ENCODE data around the gene IGFBP4. TPM values are rescaled to one million over a fixed set of nuclear protein-coding genes. Genes with fewer than 3 reads are reported as not detected.

IGFBP4 gene
- total and polyA plus RNA-seq, 7 donors: 44.2 to 106 (median 65.1) TPM

DNA sequence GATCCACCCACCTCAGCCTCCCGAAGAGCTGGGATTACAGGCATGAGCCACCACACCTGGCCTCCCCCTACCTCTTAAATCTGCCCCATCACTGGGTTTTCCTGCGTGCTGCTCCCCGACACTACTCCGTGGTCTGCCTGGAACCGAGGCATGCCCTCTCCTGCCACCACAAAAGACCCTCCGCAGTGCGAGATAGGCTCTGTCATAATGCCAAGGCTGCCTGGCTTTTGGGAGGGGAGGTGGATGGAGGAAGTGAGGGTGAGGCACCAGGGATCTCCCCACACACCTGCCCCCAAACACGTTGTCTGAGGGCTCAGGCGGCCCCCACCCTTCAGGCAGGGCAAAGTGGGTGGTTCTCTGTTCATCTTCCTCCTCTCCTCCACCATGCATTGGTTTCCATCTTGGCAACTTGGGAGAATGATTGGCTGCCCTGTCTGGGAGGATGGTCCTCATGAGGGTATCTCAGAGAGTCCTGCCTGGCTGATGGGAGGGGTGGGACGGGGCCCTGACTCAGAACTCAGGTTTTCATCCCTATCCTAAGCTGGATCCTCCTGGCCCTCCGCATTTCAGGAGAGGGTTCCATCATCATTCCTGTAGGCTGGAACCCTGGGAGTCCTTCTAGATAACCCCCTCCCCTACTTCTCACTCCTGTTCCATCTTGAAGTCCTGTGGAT is 23.2 kb downstream of the IGFBP4 start:
- intact Hi-C loops (cut with DNase I): no loop called here
- Histone ChIP-seq H3K27ac (no peak overlapping the region), H3K27me3 (ENCODE audit: insufficient read depth in 3 of 3, low read length in 2 of 3) (no peaks in the 10 kb centered on the region), H3K36me3 (ENCODE audit: insufficient read depth in 1 of 2, low read depth in 1 of 2) (no peaks in the 10 kb centered on the region), H3K4me3 (no peak overlapping the region), H3K9me3 (no peaks in the 10 kb centered on the region), H3K4me1 (no peaks in the 10 kb centered on the region)
- no peak for TF ChIP-seq CTCF (IDR thresholded peaks at IDR 0.05)
- no peak for ATAC-seq
- DNase-seq: no peak
- 81 to 85% (median 83%) methylated on average over 11 of the region's 11 CpGs for WGBS, 3 donors

DNA sequence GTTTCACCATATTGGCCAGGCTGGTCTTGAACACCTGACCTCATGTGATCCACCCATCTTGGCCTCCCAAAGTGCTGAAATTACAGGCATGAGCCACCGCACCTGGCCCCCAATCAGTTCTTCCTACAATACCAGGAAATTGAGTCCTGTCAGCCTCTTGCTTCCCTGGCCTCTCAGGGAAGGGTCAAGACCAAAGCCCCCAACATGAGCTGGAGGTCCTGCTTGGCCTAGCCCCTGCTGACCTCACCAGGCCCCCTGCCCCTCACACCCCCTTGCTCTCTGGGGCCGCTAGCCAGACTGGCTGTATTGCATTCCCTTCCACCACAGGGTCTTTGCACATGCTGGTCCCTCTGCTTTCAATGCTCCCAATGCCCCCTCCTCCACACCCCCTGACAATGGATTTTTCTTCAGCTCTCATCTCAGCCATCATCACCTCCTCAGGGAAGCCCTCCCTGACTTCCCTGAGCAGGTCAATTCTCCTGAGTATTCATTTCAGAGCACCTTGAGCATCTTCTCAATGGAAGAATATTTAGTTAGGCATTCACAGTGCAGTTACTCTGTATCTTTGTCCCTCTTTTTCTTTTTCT is 24.1 kb downstream of the IGFBP4 start:
- DNase-seq: no peak

GRCh38 chr17:40468560-40468959 is 25.3 kb downstream of the IGFBP4 start:
- Histone ChIP-seq H3K9me3 (no peaks in the 10 kb centered on the region), H3K36me3 (ENCODE audit: insufficient read depth in 1 of 2, low read depth in 1 of 2) (no peaks in the 10 kb centered on the region), H3K4me1 (no peaks in the 10 kb centered on the region), H3K27ac (no peak overlapping the region), H3K4me3 (no peak overlapping the region), H3K27me3 (ENCODE audit: insufficient read depth in 3 of 3, low read length in 2 of 3) (no peaks in the 10 kb centered on the region)
- 94 to 95% (median 95%) methylated on average over 7 of the region's 7 CpGs for WGBS, 3 donors
- ATAC-seq: no peak
- DNase-seq: no peak
- intact Hi-C loops (cut with DNase I): no loop called here
- no peak for TF ChIP-seq CTCF (IDR thresholded peaks at IDR 0.05)

More for the DNA sequence above, 24.1 kb downstream of the IGFBP4 start:
- 83 to 91% (median 89%) methylated on average over 2 of the region's 2 CpGs for WGBS, 3 donors
- no peaks in the 10 kb centered on the region for H3K9me3 ChIP-seq
- H3K4me3 ChIP-seq: no peak overlapping the region
- no peaks in the 10 kb centered on the region for H3K36me3 ChIP-seq (ENCODE audit: insufficient read depth in 1 of 2, low read depth in 1 of 2)
- no peak overlapping the region for H3K27ac ChIP-seq
- intact Hi-C loops (cut with DNase I): no loop called here
- no peaks in the 10 kb centered on the region for H3K4me1 ChIP-seq
- TF ChIP-seq CTCF (IDR thresholded peaks at IDR 0.05): no peak
- ATAC-seq: no peak
- H3K27me3 ChIP-seq (ENCODE audit: insufficient read depth in 3 of 3, low read length in 2 of 3): no peaks in the 10 kb centered on the region

DNA sequence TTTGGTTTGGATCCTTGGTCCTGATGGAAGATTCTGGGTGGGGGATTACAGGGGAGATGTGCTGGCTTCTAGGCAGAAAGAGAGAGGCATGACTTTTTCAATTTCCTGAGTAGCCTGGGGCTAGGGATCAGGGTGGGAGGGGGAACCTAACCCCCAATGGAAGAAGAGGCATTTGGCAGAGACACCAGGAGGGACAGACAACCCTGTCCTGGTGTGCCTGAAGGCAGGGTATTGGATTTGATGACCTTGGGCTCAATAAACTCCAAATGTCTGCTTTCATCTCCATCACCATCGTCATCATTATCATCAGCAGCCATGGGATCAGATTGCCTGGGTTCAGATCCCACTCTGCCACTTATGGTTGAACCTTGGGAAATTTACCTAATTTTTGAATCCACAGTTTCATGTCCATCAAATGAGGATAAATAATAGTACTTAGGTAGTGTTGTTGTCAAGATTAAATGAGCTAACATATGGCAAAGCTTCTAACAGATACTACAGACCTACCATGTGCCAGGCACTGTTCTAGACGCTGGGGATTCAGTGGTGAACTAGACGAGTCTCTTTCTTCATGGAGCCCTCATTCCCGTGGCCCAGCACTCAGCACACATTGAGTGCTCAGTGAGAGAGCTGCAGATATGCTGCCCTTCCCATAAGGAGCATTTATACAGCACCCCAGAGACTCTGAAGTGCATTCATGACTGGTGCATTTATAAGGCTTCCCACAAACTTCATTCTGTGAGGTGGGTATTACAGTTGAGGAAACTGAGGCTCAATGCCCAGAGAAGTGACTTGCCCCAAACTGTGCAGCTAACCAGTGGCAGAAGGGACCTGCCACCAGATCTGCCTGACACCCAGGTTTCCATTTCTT is 26.8 kb downstream of the IGFBP4 start:
- H3K27me3 ChIP-seq (ENCODE audit: insufficient read depth in 3 of 3, low read length in 2 of 3): no peaks in the 10 kb centered on the region
- no peaks in the 10 kb centered on the region for H3K36me3 ChIP-seq (ENCODE audit: insufficient read depth in 1 of 2, low read depth in 1 of 2)
- H3K9me3 ChIP-seq: no peaks in the 10 kb centered on the region
- WGBS, 3 donors: 79 to 87% (median 80%) methylated on average over 4 of the region's 4 CpGs
- no peak overlapping the region for H3K27ac ChIP-seq
- no peak for DNase-seq
- no peak for ATAC-seq
- no peak for TF ChIP-seq CTCF (IDR thresholded peaks at IDR 0.05)
- no peaks in the 10 kb centered on the region for H3K4me1 ChIP-seq
- intact Hi-C loops (cut with DNase I): no loop called here
- H3K4me3 ChIP-seq: no peak overlapping the region

Data from psoas muscle (tissue), 8 donors.